22Rv1 (cell line): Measurements from ENCODE around the gene MARCHF4.

Experiments used
- ZFX ChIP-seq: fragments of 450-650 bp; IDR thresholded peaks from 2 replicates; pipeline ENCODE4 v1.6.1; 2017; ENCODE audit warnings: antibody characterized with exemption, borderline replicate concordance
- TF ChIP-seq, protein P1 (sequence below): fragments of 450-650 bp; IDR thresholded peaks from 2 replicates; pipeline ENCODE4 v1.5.1; 2017; ENCODE audit warnings: mild to moderate bottlenecking

- TF ChIP-seq, protein P1, sequence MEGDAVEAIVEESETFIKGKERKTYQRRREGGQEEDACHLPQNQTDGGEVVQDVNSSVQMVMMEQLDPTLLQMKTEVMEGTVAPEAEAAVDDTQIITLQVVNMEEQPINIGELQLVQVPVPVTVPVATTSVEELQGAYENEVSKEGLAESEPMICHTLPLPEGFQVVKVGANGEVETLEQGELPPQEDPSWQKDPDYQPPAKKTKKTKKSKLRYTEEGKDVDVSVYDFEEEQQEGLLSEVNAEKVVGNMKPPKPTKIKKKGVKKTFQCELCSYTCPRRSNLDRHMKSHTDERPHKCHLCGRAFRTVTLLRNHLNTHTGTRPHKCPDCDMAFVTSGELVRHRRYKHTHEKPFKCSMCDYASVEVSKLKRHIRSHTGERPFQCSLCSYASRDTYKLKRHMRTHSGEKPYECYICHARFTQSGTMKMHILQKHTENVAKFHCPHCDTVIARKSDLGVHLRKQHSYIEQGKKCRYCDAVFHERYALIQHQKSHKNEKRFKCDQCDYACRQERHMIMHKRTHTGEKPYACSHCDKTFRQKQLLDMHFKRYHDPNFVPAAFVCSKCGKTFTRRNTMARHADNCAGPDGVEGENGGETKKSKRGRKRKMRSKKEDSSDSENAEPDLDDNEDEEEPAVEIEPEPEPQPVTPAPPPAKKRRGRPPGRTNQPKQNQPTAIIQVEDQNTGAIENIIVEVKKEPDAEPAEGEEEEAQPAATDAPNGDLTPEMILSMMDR = no peak
- no peak for TF ChIP-seq ZFX
Observed at GRCh38 chr2:216362730-216363129, 9.6 kb downstream of the MARCHF4 start.
